ENCODE results near the gene PPM1F. TPM values are rescaled to one million over a fixed set of nuclear protein-coding genes. Genes with fewer than 3 reads are reported as not detected.

The PPM1F gene
- total RNA-seq, 1 experiment from 2014 or later: 21.1 TPM

DNA sequence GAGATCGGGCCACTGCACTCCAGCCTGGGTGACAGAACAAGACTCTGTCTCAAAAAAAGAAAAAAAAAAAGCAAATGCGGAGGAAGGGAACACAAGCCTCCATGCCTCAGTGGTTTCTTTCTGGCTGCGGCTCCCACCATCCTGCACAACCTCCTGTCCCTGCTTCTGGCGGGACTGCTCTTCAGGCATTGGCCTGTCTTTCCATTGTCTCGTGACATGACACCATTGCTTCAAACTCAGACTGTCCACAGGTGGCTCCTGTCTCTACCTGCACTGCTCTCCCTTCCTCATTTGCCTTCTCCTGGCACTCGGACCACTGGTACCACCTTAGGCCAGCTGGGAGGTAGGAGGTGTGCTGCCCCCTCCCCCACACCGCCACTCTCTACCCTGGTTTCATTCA is 10.6 kb upstream of the PPM1F start:
- Histone ChIP-seq H2AFZ (ENCODE audit: low read length) (no peak overlapping the region), H2BK120ac (ENCODE audit: low read depth, low read length, poor library complexity, severe bottlenecking) (no peak overlapping the region), H3K9me3 (ENCODE audit: control insufficient read depth, low read depth, low read length) (no peaks in the 10 kb centered on the region), H4K8ac (replicated peaks; ENCODE audit: insufficient read length, low read depth, low read length) (no peak overlapping the region), H3K23me2 (ENCODE audit: insufficient read length, low read depth, low read length, poor library complexity, severe bottlenecking) (peaks cover 3% of the 10 kb centered on the region), H2BK12ac (ENCODE audit: insufficient read length, low read depth, low read length) (no peak overlapping the region), H3K14ac (ENCODE audit: insufficient read depth, low read length) (no peak overlapping the region), H3K27me3 (ENCODE audit: insufficient read depth, low read length) (no peaks in the 10 kb centered on the region), H2BK15ac (ENCODE audit: low read depth, low read length) (no peak overlapping the region), H3K4me2 (ENCODE audit: insufficient read depth, insufficient read length, low read length) (no peak overlapping the region), H3K4me1 (ENCODE audit: insufficient read depth, low read length) (no peaks in the 10 kb centered on the region), H3K56ac (ENCODE audit: insufficient read length, low read depth, low read length) (no peak overlapping the region), H3K27ac (ENCODE audit: insufficient read length, low read depth, low read length) (no peak overlapping the region), H2AK5ac (ENCODE audit: insufficient read length, low read length) (no peak overlapping the region), H3K79me1 (ENCODE audit: insufficient read depth, low read depth, low read length, poor library complexity, severe bottlenecking) (no peaks in the 10 kb centered on the region), H4K5ac (ENCODE audit: insufficient read length, low read depth, low read length) (no peak overlapping the region), H3K18ac (ENCODE audit: insufficient read length, low read depth, low read length) (no peak overlapping the region), H3K79me2 (ENCODE audit: insufficient read depth, low read length) (no peaks in the 10 kb centered on the region), H3K23ac (ENCODE audit: insufficient read length, low read depth, low read length) (no peak overlapping the region), H3K9ac (ENCODE audit: extremely low read depth, insufficient read length, low read length) (no peak overlapping the region), H3K4ac (ENCODE audit: low read depth, low read length) (no peak overlapping the region), H3T11ph (ENCODE audit: low read length) (no peak overlapping the region), H4K20me1 (ENCODE audit: control insufficient read depth, insufficient read depth, insufficient read length) (no peaks in the 10 kb centered on the region), H2BK20ac (ENCODE audit: low read depth, low read length, poor library complexity, severe bottlenecking) (no peak overlapping the region), H4K91ac (ENCODE audit: insufficient read length, low read depth, low read length) (no peak overlapping the region), H2BK5ac (ENCODE audit: insufficient read length, low read length) (no peak overlapping the region)
- no peak overlapping the region for H3K27ac Mint-ChIP-seq
- no CpG with 5 or more reads among the region's 7 CpGs for WGBS (ENCODE audit: extremely low coverage, insufficient read length, low lambda C conversion rate)
- H3K9me3 Mint-ChIP-seq: no peaks in the 10 kb centered on the region; a peak in 1 of 5 replicates
- TF ChIP-seq, protein P1, sequence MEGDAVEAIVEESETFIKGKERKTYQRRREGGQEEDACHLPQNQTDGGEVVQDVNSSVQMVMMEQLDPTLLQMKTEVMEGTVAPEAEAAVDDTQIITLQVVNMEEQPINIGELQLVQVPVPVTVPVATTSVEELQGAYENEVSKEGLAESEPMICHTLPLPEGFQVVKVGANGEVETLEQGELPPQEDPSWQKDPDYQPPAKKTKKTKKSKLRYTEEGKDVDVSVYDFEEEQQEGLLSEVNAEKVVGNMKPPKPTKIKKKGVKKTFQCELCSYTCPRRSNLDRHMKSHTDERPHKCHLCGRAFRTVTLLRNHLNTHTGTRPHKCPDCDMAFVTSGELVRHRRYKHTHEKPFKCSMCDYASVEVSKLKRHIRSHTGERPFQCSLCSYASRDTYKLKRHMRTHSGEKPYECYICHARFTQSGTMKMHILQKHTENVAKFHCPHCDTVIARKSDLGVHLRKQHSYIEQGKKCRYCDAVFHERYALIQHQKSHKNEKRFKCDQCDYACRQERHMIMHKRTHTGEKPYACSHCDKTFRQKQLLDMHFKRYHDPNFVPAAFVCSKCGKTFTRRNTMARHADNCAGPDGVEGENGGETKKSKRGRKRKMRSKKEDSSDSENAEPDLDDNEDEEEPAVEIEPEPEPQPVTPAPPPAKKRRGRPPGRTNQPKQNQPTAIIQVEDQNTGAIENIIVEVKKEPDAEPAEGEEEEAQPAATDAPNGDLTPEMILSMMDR (conservative IDR thresholded peaks at IDR 0.05): no peak
- peaks cover 2% of the 10 kb centered on the region; the same call in 1 of the 2 replicates for H3K27me3 Mint-ChIP-seq (ENCODE audit: low read depth)
- no peaks in the 10 kb centered on the region for H3K4me1 Mint-ChIP-seq
- H3K36me3 Mint-ChIP-seq (ENCODE audit: insufficient read depth in 1 of 3, low read depth in 3 of 3): peaks cover 50 to 84% (median 71%) of the 10 kb centered on the region in 3 experiments
- no peak overlapping the region for H3K4me3 Mint-ChIP-seq
- no peak for DNase-seq

All from H9 (cell line).